Fibroblast of skin of right biceps (primary cell): ENCODE results near the gene ADAMTS17.
"Not testable (repeated sequence)": the region's sequence is repeated elsewhere in the genome, so short reads cannot be mapped to it uniquely, and the experiment has no call there.

ENCODE experiments used
- DNase-seq: peaks from one replicate; pipeline ENCODE4 v3.0.0-alpha.2; 2013

The ADAMTS17 gene

GRCh38 chr15:100339999-100340398, 1.8 kb downstream of the ADAMTS17 start:
- no peak for DNase-seq

DNA sequence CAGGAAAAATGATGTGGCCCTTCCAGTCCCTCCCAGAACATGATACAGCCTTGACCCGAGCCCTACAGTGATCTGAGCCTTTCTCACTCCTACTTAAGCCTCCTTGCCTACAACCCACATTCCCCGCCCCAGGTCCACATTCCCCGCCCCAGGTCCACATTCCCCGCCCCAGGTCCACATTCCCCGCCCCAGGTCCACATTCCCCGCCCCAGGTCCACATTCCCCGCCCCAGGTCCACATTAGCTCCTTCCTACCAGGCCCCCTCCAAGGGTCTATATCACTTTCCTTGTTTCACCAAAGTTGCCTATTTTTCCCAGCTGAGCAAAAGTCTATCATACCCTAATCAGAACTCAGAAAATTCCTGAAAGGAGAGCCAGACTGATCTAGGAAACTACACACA, 2.3 kb downstream of the ADAMTS17 start:
- DNase-seq = not testable (repeated sequence)

GRCh38 chr15:100338971-100339444, 2.8 kb downstream of the ADAMTS17 start:
- DNase-seq = peak; percentile 60

- no peak for DNase-seq
Measured at GRCh38 chr15:100338247-100338646, 3.5 kb downstream of the ADAMTS17 start.

- DNase-seq = no peak
Measured at GRCh38 chr15:100337096-100338044, 4.4 kb downstream of the ADAMTS17 start.

- DNase-seq = no peak
Measured at GRCh38 chr15:100336061-100336460, 5.7 kb downstream of the ADAMTS17 start.

GRCh38 chr15:100335335-100335999, 6.3 kb downstream of the ADAMTS17 start:
- no peak for DNase-seq

GRCh38 chr15:100334905-100335304, 6.9 kb downstream of the ADAMTS17 start:
- DNase-seq = no peak

GRCh38 chr15:100334456-100334855, 7.3 kb downstream of the ADAMTS17 start:
- DNase-seq = no peak

- DNase-seq = no peak
Measured at GRCh38 chr15:100334015-100334414, 7.8 kb downstream of the ADAMTS17 start.

DNA sequence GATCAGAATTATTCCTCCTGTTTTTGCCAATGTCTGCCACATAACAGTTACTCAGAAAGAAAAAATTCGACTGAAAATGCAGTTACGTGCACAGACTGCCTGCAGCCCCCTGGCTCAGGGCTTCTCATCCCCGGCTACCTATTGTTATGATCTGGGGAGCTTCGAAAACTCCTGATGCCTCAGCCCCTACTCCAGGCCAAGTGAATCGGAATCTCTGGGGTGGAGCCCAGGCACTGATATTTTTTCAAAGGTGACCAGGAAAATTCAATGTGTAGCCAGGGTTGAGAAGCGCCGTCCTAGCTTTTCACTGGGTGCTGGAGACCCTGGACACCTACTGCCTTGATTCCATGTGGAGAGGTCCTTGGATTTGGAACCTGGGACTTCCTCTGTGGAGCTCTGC, 8.5 kb downstream of the ADAMTS17 start:
- DNase-seq = no peak

DNA sequence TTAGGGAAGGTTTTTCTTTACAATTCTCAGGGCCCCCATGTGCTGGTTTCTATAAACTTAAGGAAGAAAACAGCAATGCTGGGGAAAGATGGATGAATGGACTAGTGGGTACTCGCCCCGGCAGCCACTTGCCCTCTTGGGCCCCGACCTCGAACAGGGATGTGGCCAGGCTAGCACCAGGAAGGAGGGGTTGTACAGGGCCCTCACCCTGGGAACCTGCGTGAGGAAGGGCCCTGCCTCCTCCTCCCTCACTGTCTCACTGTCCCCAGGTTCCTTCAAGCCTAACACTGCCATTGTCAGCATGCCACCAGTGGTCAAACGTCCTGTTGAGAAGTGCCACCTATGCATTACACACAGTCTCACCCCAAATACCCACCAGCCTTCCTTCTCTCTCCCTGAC, 9.1 kb downstream of the ADAMTS17 start:
- no peak for DNase-seq

DNA sequence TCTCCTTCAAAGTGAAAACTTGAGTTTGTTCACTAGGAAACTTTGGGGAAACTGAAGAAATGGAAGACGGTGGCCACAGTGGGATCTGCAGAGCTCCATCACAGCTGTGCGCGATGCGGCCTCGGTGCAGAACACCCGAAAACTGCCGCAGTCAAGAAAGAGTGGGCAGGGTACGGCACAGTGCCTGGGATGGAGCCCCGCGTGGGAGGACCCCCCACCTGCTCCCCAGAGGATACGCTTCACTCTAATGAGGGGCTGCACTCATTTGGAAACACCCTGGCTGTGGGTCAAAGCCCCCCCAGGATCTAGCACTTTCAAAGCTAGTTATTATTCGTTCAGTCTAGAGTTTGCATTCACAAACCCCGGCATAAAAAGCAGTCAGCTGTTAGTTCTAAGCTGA, 9.5 kb downstream of the ADAMTS17 start:
- no peak for DNase-seq

- no peak for DNase-seq
Measured at GRCh38 chr15:100330629-100331215, 11.1 kb downstream of the ADAMTS17 start.

GRCh38 chr15:100330221-100330620, 11.6 kb downstream of the ADAMTS17 start:
- DNase-seq = no peak

DNA sequence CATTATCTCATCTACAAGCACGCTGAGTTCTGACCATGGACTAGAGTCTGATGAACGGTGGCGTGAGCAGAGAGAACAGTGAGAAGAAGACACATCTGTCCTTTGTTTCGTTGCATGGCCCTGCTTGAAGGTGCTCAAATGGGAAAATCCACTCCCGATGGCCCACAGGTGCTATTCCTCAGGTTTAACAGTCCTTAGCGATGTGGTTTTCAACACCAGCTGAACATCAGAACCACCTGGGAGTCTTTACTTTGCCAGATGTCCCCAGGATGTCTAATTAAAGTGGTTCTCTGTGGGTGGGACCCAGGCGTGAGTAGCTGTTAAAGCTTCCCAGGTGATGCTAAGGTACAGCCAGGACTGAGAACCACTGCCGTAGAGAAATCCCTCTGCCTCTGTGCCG, 13.0 kb downstream of the ADAMTS17 start:
- no peak for DNase-seq

- no peak for DNase-seq
Measured at GRCh38 chr15:100318880-100319279, 22.9 kb downstream of the ADAMTS17 start.

DNA sequence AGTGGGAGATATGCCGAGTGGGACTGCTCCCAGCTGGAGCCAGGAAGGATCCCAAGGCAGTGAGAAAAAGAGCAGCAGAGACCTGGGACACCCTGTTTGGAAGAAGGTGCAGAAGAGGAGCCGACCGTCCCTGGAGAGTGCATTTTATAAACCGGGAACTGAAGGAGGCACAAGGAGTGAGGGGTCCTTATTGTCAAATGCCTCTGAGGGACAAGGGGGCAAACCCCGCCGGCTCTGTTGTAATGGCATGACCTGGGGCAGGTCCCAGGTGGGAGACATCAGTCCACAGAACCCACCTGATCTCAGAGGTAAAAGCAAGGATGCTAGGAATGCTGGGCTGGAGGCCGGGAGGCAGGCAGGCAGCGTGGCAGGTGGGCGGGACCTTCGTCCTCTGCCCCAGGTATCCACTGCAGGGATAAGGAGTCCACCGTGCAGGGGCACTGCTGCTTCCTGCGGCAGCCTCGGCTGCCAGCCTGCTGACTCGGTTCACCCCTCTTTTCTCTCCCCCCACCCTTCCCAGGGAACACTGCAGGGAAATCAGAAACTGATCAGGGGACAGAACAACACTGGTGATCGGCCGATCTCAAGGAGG, 26.9 kb downstream of the ADAMTS17 start:
- no peak for DNase-seq

GRCh38 chr15:100311833-100312476, 29.8 kb downstream of the ADAMTS17 start:
- no peak for DNase-seq

- no peak for DNase-seq
Measured at GRCh38 chr15:100311154-100311625, 30.6 kb downstream of the ADAMTS17 start.

GRCh38 chr15:100310513-100311153, 31.1 kb downstream of the ADAMTS17 start:
- no peak for DNase-seq

- no peak for DNase-seq
Measured at GRCh38 chr15:100310041-100310405, 31.8 kb downstream of the ADAMTS17 start.
